Nephron (organoid): ENCODE data around the gene ADAT2.

ENCODE experiments used
- H3K27ac Mint-ChIP-seq, 3 experiments: 2 replicates each; pipeline ENCODE4 v1.8.0; 2020; ENCODE audit warnings: mixed read lengths in 3 of 3, mild to moderate bottlenecking in 2 of 3, moderate library complexity in 1 of 3
- H3K27me3 Mint-ChIP-seq: 2 replicates; pipeline ENCODE4 v1.8.0; 2021; ENCODE audit warnings: low read depth, mild to moderate bottlenecking, moderate library complexity, mixed read lengths
- H3K36me3 Mint-ChIP-seq: 2 replicates; pipeline ENCODE4 v1.8.0; 2020; ENCODE audit warnings: low read depth, mixed read lengths
- H3K4me1 Mint-ChIP-seq: 2 replicates; pipeline ENCODE4 v1.8.0; 2020; ENCODE audit warnings: mixed read lengths
- H3K4me3 Mint-ChIP-seq, 3 experiments: 2 replicates each; pipeline ENCODE4 v1.8.0; 2020; ENCODE audit warnings: mild to moderate bottlenecking in 3 of 3, mixed read lengths in 3 of 3, moderate library complexity in 2 of 3
- H3K9me3 Mint-ChIP-seq: 2 replicates; pipeline ENCODE4 v1.8.0; 2020; ENCODE audit warnings: mixed read lengths
- TF ChIP-seq, protein P1 (sequence below), 3 experiments: fragments of 200-600 bp; sonication (generic); IDR thresholded peaks; one replicate each; pipeline ENCODE4 v1.5.0; 2021; ENCODE audit warnings: antibody characterized with exemption in 3 of 3; ENCODE audit not compliant: unreplicated experiment in 3 of 3

The ADAT2 gene

DNA sequence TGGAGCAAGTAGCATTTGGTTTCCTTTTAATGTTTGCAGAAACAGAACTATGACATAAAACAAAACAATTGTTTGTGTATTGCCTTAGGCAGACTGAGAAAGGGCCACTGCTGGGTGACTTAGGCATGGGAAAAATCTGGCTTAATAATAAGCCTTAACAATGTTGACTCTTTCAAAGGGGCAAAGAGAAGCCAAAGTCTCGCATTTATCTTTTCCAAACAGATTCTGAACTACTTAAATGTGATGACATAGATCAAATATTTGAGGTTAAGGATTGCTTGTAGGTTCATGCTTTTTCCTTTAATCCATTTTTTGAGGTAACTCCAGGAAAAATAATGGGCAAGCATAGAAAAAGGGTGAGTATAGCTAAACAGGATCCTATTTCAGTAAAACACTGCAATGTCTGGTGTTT lies 39.6 kb downstream of the ADAT2 start:
- H3K4me1 Mint-ChIP-seq, result peaks cover 5% of the 10 kb centered on the region
- no peak overlapping the region for H3K4me3 Mint-ChIP-seq
- H3K27ac Mint-ChIP-seq, result peak overlapping the region in 1 of 3 experiments; percentile 2
- H3K36me3 Mint-ChIP-seq, result no peaks in the 10 kb centered on the region
- TF ChIP-seq, protein P1, sequence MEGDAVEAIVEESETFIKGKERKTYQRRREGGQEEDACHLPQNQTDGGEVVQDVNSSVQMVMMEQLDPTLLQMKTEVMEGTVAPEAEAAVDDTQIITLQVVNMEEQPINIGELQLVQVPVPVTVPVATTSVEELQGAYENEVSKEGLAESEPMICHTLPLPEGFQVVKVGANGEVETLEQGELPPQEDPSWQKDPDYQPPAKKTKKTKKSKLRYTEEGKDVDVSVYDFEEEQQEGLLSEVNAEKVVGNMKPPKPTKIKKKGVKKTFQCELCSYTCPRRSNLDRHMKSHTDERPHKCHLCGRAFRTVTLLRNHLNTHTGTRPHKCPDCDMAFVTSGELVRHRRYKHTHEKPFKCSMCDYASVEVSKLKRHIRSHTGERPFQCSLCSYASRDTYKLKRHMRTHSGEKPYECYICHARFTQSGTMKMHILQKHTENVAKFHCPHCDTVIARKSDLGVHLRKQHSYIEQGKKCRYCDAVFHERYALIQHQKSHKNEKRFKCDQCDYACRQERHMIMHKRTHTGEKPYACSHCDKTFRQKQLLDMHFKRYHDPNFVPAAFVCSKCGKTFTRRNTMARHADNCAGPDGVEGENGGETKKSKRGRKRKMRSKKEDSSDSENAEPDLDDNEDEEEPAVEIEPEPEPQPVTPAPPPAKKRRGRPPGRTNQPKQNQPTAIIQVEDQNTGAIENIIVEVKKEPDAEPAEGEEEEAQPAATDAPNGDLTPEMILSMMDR (IDR thresholded peaks at IDR 0.05; ENCODE audit: unreplicated experiment in 3 of 3), result no peak
- no peaks in the 10 kb centered on the region for H3K9me3 Mint-ChIP-seq
- peaks cover 4% of the 10 kb centered on the region for H3K27me3 Mint-ChIP-seq

DNA sequence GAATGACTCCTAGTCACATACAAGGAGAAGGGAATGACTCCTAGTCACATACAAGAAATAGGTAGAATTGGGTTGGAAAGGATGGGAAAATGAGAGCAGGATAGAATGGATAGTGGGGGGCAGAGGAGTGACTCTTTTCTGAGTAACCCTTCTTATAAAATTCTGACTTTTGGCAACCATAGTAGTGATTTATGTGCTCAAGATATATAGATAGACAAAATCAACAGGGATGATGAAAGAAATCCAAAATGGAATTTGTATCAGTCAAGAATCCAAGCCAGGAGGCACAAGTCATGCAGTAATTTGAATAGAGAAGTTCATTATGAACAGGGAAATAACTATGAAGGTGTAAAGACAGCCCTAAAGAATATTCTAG lies 41.7 kb downstream of the ADAT2 start:
- no peaks in the 10 kb centered on the region for H3K36me3 Mint-ChIP-seq
- peaks cover 4% of the 10 kb centered on the region for H3K27me3 Mint-ChIP-seq
- peaks cover 5% of the 10 kb centered on the region for H3K4me1 Mint-ChIP-seq
- no peaks in the 10 kb centered on the region for H3K9me3 Mint-ChIP-seq
- no peak overlapping the region for H3K27ac Mint-ChIP-seq
- TF ChIP-seq, protein P1 (IDR thresholded peaks at IDR 0.05; ENCODE audit: unreplicated experiment in 3 of 3), result no peak
- no peak overlapping the region for H3K4me3 Mint-ChIP-seq

DNA sequence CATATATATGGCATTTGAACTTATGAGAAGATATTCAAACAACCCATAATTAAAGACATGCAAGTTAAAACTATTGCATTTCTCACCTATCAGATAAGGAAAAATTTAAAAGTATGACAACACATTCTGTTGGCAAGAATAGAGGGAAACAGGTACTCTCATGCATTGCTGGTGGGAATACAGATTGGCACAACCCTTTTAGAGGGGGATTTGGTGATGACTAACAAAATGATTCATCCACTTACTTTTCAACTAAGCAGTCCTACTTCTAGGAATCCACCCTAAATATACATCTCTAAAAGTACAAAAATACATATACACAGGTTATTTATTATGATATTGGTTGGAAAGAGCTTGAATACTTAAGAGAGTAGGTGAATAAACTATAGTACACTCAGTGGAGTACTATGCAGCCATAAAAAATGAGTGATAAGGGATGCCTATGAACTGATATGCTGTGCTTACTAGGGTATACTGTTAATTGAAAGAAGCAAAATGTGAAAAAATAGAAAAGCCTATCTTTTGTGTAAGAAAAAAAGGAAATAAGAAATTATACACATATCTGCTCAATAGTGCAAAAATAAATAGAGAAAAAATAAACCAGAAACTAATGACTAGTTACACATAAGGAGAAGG lies 42.2 kb downstream of the ADAT2 start:
- Mint-ChIP-seq H3K9me3 (no peaks in the 10 kb centered on the region), H3K4me3 (no peak overlapping the region), H3K27me3 (peaks cover 4% of the 10 kb centered on the region), H3K4me1 (peaks cover 5% of the 10 kb centered on the region), H3K27ac (no peak overlapping the region), H3K36me3 (no peaks in the 10 kb centered on the region)
- TF ChIP-seq, protein P1 (IDR thresholded peaks at IDR 0.05; ENCODE audit: unreplicated experiment in 3 of 3), result no peak

DNA sequence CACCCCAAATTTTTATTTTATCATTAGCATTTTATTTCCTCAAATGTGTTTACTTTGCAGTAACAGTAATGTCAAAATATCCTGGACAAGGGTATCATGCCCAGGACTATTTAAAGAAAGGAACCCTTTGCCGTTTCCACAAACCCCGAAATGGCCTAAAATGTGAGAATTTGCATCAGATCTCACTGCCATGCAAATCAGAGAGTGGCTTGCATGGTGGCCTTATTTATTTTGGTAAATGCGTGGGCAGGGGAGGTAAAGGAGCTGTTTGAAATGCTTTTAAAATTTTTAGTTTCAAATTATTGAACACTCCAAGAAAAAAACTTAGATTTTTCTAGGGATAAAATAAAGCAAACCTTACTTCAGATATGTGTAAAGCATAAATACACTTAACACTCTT lies 43.8 kb downstream of the ADAT2 start:
- no peak overlapping the region for H3K27ac Mint-ChIP-seq
- H3K36me3 Mint-ChIP-seq, result no peaks in the 10 kb centered on the region
- peaks cover 4% of the 10 kb centered on the region for H3K27me3 Mint-ChIP-seq
- peaks cover 5% of the 10 kb centered on the region for H3K4me1 Mint-ChIP-seq
- TF ChIP-seq, protein P1 (IDR thresholded peaks at IDR 0.05; ENCODE audit: unreplicated experiment in 3 of 3), result no peak
- no peak overlapping the region for H3K4me3 Mint-ChIP-seq
- no peaks in the 10 kb centered on the region for H3K9me3 Mint-ChIP-seq

DNA sequence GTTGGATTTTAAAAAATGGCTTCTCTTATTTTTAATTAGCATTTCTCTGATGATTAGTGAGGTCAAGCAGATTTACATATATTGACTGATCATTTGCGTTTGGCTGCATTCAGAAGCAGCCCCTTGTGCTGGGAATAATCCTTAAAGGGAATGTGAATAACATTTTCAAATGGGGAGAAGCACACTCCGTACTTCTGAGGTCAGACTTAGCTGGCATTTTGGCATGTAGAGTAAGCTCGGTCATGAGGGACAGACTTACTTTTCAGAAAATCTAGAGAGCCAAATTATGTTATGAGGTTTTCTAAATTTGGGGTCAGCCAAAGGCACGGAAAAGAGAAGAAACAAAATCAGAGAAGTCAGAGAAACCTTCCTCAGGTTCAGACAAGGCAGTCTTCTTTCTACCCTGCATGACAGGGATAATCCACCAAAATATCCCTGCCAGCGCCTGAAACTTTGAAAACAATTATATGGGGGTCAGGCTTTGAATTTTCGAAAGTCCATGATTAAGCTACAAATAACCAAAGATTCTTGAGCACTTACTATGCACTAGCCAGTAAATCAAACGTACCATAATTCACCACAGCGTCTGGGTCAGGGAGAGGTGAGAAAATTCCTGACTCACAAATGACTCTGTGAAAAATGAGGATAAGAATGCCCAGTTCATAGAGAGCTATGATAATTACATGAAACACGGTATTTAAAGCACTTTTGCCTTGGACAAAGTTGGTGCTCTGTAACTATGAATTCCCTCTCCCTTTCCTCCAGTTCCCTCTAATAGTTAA lies 44.9 kb downstream of the ADAT2 start:
- no peak overlapping the region for H3K4me3 Mint-ChIP-seq
- H3K4me1 Mint-ChIP-seq, result peaks cover 10% of the 10 kb centered on the region
- H3K36me3 Mint-ChIP-seq, result no peaks in the 10 kb centered on the region
- no peak overlapping the region for H3K27ac Mint-ChIP-seq
- TF ChIP-seq, protein P1 (IDR thresholded peaks at IDR 0.05; ENCODE audit: unreplicated experiment in 3 of 3), result no peak
- no peaks in the 10 kb centered on the region for H3K9me3 Mint-ChIP-seq
- peaks cover 4% of the 10 kb centered on the region for H3K27me3 Mint-ChIP-seq
